Stomach (tissue), 9 donors: ENCODE results near the gene VWF. TPM values are rescaled to one million over a fixed set of nuclear protein-coding genes. Genes with fewer than 3 reads are reported as not detected.

Experiments used
- DNase-seq, 2 donors: peaks; one replicate each; pipeline versions ENCODE4 v3.0.0 to v3.0.0-alpha.2; 2013 to 2019
- H3K27ac ChIP-seq, 5 donors: fragments of 200-600 bp in 4 of 5; sonication (generic) in 4 of 5; one replicate each; pipeline ENCODE4 v1.5.1; 2013 to 2019; ENCODE audit warnings: mild to moderate bottlenecking in 1 of 5, moderate library complexity in 1 of 5
- H3K27me3 ChIP-seq, 3 donors: fragments of 200-600 bp; sonication (generic); one replicate each; pipeline ENCODE4 v1.5.1; 2017 to 2019; ENCODE audit warnings: mixed run types in 1 of 3
- H3K36me3 ChIP-seq, 4 donors: fragments of 200-600 bp; sonication (generic); 1 replicate in 3 of 4; 2 replicates in 1 of 4; pipeline ENCODE4 v1.5.1; 2016 to 2019
- H3K4me1 ChIP-seq, 4 donors: fragments of 200-600 bp; sonication (generic); one replicate each; pipeline ENCODE4 v1.5.1; 2016 to 2019
- H3K4me3 ChIP-seq, 4 donors: fragments of 200-600 bp; sonication (generic) in 3 of 4; one replicate each; pipeline ENCODE4 v1.5.1; 2016 to 2019; ENCODE audit warnings: mild to moderate bottlenecking in 1 of 4
- H3K9me3 ChIP-seq, 4 donors: fragments of 200-600 bp; sonication (generic); one replicate each; pipeline ENCODE4 v1.5.1; 2016 to 2019
- EP300 ChIP-seq: sonication (generic); formaldehyde crosslinking; IDR thresholded peaks from one replicate; pipeline ENCODE4 v1.6.1; 2017; ENCODE audit warnings: antibody characterized with exemption
- POLR2A ChIP-seq, 4 donors: fragments of 450-650 bp; IDR thresholded peaks; one replicate each; pipeline ENCODE4 v1.6.1; 2016; ENCODE audit warnings: antibody characterized with exemption in 4 of 4, control low read depth in 2 of 4, mild to moderate bottlenecking in 1 of 4, moderate library complexity in 1 of 4
- POLR2AphosphoS5 ChIP-seq, 3 donors: sonication (generic); formaldehyde crosslinking; IDR thresholded peaks; one replicate each; pipeline ENCODE4 v1.6.1; 2016; ENCODE audit warnings: antibody characterized with exemption in 3 of 3
- WGBS, 5 donors: extraction: QIAGEN DNeasy Blood & Tissue Kit in 3 of 5; methylation state at CpG; one replicate each; pipeline versions ENCODE4 v1.1.5 to v1.1.7; 2013 to 2018; 5-methylcytosine and 5-hydroxymethylcytosine counted together
- intact Hi-C: fragments of 100-400 bp; cut with DNase I; formaldehyde crosslinking; loops from one replicate; pipeline ENCODE4 v1.15.1; 2023; ENCODE audit warnings: low total_unique reads
- polyA plus RNA-seq, 3 donors: library from polyadenylated mRNA; stranded (reverse); fragments of 200-250 nt; gene quantifications; one replicate each; pipeline ENCODE4 v1.2.3, GENCODE V29; 2013
- total RNA-seq, 5 donors: library from RNA; depleted of rRNA; stranded (reverse); fragments of >200 nt; gene quantifications; one replicate each; pipeline versions ENCODE4 v1.1.0 to v1.2.3, GENCODE V29; 2014 to 2016
- TF ChIP-seq, protein P1 (sequence below), 7 experiments: fragments of 450-650 bp in 4 of 7; fragments of 200-600 bp in 3 of 7; sonication (generic) in 3 of 7; IDR thresholded peaks; one replicate each; pipeline ENCODE4 v1.5.1; 2016 to 2019; ENCODE audit warnings: antibody characterized with exemption in 7 of 7, control low read depth in 2 of 7, mild to moderate bottlenecking in 1 of 7
- donor health status: healthy with polysubstance abuse.
- donor health status: Bipolar disorder and iron deficiency.
- donor health status: healthy.

The VWF gene
- total and polyA plus RNA-seq, 8 donors = 3.1 to 103 (median 50.2) TPM

DNA sequence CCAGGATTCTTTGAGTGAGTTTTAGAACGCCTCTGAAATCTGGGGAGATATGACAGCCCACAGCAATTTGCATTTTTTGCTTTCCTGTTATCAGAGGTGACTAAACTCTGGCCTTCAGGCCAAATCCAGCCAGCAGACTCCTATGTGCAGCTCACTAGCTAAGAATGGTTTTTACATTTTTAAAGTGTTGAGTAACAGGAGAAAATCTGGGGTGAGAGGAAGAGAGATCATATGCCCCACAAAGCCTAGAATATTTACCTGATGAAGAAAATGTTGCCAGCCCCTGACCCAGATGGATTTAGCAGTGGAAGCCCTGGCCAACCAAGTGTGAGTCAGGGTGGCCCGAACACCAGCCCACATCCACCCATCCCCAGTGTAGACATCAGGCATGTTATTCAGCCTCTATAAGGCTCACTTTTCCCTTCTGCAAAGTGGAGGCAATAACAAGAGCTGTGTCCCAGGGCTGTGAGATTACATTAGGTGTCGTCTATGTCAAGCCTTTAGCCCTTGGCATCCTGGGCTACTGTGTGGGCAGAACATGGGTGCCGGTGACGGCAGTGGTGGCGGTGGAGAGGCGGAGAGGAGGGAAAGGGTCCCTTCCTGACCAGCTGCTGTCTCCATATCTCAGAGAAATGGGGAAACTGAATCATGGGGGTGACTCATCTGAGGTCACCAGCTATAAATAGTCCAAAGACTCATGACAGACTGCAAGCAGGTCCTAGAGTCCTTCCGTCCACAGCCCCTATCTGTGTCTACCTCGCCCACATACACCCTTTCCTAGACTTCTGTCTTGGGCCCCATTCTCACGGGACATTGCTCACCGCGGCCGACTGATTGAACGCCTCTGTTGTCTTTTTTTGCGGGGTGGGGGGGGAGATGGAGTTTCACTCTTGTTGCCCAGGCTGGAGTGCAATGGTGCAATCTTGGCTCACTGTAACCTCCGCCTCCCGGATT, 43.1 kb upstream of the VWF start:
- Histone ChIP-seq H3K27me3 (no peaks in the 10 kb centered on the region), H3K9me3 (no peaks in the 10 kb centered on the region), H3K27ac (peak overlapping the region; percentile 74 to 86 (median 78)), H3K36me3 (no peaks in the 10 kb centered on the region), H3K4me1 (peaks cover 14 to 25% (median 17%) of the 10 kb centered on the region in 4 donors), H3K4me3 (no peak overlapping the region)
- intact Hi-C loops = no loop called here
- TF ChIP-seq, protein P1, sequence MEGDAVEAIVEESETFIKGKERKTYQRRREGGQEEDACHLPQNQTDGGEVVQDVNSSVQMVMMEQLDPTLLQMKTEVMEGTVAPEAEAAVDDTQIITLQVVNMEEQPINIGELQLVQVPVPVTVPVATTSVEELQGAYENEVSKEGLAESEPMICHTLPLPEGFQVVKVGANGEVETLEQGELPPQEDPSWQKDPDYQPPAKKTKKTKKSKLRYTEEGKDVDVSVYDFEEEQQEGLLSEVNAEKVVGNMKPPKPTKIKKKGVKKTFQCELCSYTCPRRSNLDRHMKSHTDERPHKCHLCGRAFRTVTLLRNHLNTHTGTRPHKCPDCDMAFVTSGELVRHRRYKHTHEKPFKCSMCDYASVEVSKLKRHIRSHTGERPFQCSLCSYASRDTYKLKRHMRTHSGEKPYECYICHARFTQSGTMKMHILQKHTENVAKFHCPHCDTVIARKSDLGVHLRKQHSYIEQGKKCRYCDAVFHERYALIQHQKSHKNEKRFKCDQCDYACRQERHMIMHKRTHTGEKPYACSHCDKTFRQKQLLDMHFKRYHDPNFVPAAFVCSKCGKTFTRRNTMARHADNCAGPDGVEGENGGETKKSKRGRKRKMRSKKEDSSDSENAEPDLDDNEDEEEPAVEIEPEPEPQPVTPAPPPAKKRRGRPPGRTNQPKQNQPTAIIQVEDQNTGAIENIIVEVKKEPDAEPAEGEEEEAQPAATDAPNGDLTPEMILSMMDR (IDR thresholded peaks at IDR 0.05) = no peak
- peak in 2 of 3 donors; percentile 52 to 60 for TF ChIP-seq POLR2AphosphoS5 (IDR thresholded peaks at IDR 0.05)
- WGBS, 5 donors = 48 to 76% (median 60%) methylated on average over 17 of the region's 17 CpGs
- peak; percentile 44 to 76 for DNase-seq

DNA sequence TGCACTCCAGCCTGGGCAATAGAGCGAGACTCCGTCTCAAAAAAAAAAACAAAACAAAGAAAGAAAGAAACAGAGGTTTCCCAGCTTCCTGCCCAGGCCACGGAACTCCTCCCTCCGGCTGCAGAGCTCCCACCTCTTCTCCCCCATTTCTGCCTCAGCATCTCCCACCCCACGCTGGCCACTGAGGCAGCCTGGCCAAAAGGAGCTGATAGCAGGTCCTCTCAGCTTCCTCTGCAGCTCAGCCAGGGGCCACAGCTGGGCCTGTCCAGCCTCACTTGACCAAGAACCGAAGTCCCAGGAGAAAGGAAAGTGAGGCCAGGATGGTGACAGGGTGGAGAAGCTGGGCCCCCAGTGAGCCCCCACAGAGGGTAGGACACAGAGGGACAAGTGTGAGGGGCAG, 42.3 kb upstream of the VWF start:
- Histone ChIP-seq H3K9me3 (no peaks in the 10 kb centered on the region), H3K36me3 (no peaks in the 10 kb centered on the region), H3K27me3 (no peaks in the 10 kb centered on the region), H3K27ac (peak overlapping the region; percentile 74 to 86 (median 78)), H3K4me3 (no peak overlapping the region), H3K4me1 (peaks cover 14 to 25% (median 17%) of the 10 kb centered on the region in 4 donors)
- 84 to 93% (median 90%) methylated on average over 6 of the region's 6 CpGs for WGBS, 5 donors
- DNase-seq = no peak
- TF ChIP-seq, protein P1 (IDR thresholded peaks at IDR 0.05) = no peak
- TF ChIP-seq POLR2AphosphoS5 (IDR thresholded peaks at IDR 0.05) (no peak), EP300 (no peak), POLR2A (IDR thresholded peaks at IDR 0.05) (no peak)
- intact Hi-C loops = no loop called here

DNA sequence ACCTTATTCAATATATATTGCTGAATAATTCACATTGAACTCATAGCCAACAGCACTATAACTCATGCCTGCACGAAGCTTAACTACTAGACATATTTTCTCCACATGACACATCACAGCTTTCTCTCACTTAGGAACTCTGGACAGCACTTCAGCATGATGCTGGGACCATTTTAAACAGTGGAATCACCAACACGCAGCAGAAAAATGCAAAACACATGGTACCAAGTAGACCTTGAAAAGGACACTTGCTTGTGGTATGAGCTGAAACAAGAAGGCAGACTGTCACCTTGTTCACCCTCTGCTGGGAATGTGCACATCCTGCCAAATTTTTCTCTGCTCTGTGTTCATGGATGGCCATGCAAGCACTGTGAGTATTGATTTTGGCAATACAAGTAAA, 40.9 kb upstream of the VWF start:
- H3K4me1 ChIP-seq = peaks cover 14 to 34% (median 20%) of the 10 kb centered on the region in 4 donors
- TF ChIP-seq POLR2A (IDR thresholded peaks at IDR 0.05) (no peak), POLR2AphosphoS5 (IDR thresholded peaks at IDR 0.05) (no peak), EP300 (no peak)
- TF ChIP-seq, protein P1 (IDR thresholded peaks at IDR 0.05) = no peak
- H3K9me3 ChIP-seq = no peaks in the 10 kb centered on the region
- no peaks in the 10 kb centered on the region for H3K27me3 ChIP-seq
- H3K4me3 ChIP-seq = no peak overlapping the region
- no peak overlapping the region for H3K27ac ChIP-seq
- intact Hi-C loops = no loop called here
- no peaks in the 10 kb centered on the region for H3K36me3 ChIP-seq
- 68 to 90% (median 79%) methylated on average over 2 of the region's 2 CpGs for WGBS, 5 donors
- no peak for DNase-seq

DNA sequence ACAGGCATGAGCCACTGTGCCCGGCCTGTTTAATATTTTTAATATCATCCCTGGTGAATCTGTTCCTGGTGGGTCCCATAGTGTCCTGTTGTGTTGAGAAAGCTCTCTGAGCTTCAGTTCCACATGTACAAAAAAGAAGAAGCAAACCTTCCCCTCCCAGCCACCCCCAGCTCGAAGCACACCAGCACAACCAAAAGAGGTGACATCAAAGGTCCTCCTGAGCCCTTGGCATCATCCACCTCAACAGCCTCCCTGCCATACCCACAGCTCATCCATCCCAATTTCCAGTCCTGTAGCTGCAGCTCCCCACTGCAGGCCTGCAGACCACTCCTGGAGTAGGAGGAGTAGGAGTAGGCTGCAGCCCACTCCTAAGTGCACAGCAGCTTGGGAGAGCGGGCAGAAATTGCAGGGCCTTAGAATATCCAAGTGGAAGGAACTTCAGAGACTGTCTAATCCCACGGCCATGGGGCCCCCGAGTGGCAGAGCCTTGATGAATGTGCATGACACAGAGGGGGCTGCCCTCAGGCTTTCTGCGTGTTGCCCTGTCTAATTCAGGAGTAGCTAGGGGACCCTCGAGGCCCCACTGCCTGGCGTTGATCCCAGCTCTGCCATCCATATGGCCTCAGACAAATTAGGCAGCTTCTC, 39.1 kb upstream of the VWF start:
- intact Hi-C loops = no loop called here
- no peaks in the 10 kb centered on the region for H3K9me3 ChIP-seq
- H3K27ac ChIP-seq = no peak overlapping the region
- no peaks in the 10 kb centered on the region for H3K27me3 ChIP-seq
- 86 to 91% (median 89%) methylated on average over 5 to 8 of the region's 8 CpGs for WGBS, 5 donors
- H3K36me3 ChIP-seq = no peaks in the 10 kb centered on the region
- peaks cover 14 to 32% (median 19%) of the 10 kb centered on the region in 4 donors for H3K4me1 ChIP-seq
- TF ChIP-seq, protein P1 (IDR thresholded peaks at IDR 0.05) = no peak
- TF ChIP-seq EP300 (no peak), POLR2AphosphoS5 (IDR thresholded peaks at IDR 0.05) (no peak), POLR2A (IDR thresholded peaks at IDR 0.05) (no peak)
- no peak overlapping the region for H3K4me3 ChIP-seq
- DNase-seq = no peak
